HG03175 (cell line): ENCODE data around the gene LRRC45.

Source experiments
- ATAC-seq: cut with Tn5 transposase; IDR thresholded peaks from one replicate; pipeline ENCODE4 v1.9.1; 2021; ENCODE audit warnings: mild to moderate bottlenecking, moderate library complexity; ENCODE audit not compliant: unreplicated experiment

The LRRC45 gene

GRCh38 chr17:82060614-82061013 lies 37.5 kb downstream of the LRRC45 start:
- ATAC-seq = no peak

GRCh38 chr17:82061047-82061925 lies 38.2 kb downstream of the LRRC45 start:
- ATAC-seq = no peak

- ATAC-seq = no peak
Observed at GRCh38 chr17:82062076-82062983, 39.2 kb downstream of the LRRC45 start.

- ATAC-seq = no peak
Observed at GRCh38 chr17:82062984-82063368, 39.9 kb downstream of the LRRC45 start.

GRCh38 chr17:82063424-82064415 lies 40.6 kb downstream of the LRRC45 start:
- ATAC-seq = no peak

- ATAC-seq = no peak
Observed at GRCh38 chr17:82064433-82065192, 41.5 kb downstream of the LRRC45 start.

GRCh38 chr17:82065193-82065637 lies 42.1 kb downstream of the LRRC45 start:
- ATAC-seq = peak; percentile 24

- ATAC-seq = peak; percentile 67
Observed at GRCh38 chr17:82065638-82066303, 42.7 kb downstream of the LRRC45 start, which contains the start of gene DUS1L. DUS1L (minus strand) TSS chr17:82065804; CDS start chr17:82065059, 745 bp downstream.

GRCh38 chr17:82070611-82071010 lies 47.5 kb downstream of the LRRC45 start:
- no peak for ATAC-seq

- no peak for ATAC-seq
Observed at GRCh38 chr17:82072827-82073226, 49.7 kb downstream of the LRRC45 start.

GRCh38 chr17:82073446-82073845 lies 50.3 kb downstream of the LRRC45 start:
- no peak for ATAC-seq

GRCh38 chr17:82076018-82076784 lies 53.1 kb downstream of the LRRC45 start:
- no peak for ATAC-seq

GRCh38 chr17:82076785-82077591 lies 53.9 kb downstream of the LRRC45 start:
- no peak for ATAC-seq

- no peak for ATAC-seq
Observed at GRCh38 chr17:82077617-82078358, 54.7 kb downstream of the LRRC45 start.

- ATAC-seq = no peak
Observed at GRCh38 chr17:82078433-82078832, 55.3 kb downstream of the LRRC45 start.

GRCh38 chr17:82079001-82079677 lies 56.0 kb downstream of the LRRC45 start:
- ATAC-seq = no peak
